ENCODE data around the gene RTCB.

DNA sequence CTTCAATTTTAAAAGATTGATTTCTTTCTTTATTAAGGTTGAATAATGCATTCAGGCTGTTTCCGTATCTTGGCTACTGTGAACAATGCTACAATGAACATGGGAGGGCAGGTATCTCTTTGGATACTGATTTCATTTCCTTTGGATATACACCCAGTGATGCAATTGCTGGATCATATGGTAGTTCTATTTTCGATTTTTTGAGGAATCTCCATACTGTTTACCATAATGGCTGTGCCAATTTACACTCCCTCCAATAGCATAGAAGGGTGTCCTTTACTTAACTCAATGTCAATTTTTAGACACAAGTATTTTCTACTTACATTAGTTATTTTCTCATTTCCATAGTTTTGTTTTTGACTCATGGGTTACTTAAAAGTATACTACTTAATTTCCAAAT is 8.0 kb downstream of the RTCB start:
- TF ChIP-seq, protein P1, sequence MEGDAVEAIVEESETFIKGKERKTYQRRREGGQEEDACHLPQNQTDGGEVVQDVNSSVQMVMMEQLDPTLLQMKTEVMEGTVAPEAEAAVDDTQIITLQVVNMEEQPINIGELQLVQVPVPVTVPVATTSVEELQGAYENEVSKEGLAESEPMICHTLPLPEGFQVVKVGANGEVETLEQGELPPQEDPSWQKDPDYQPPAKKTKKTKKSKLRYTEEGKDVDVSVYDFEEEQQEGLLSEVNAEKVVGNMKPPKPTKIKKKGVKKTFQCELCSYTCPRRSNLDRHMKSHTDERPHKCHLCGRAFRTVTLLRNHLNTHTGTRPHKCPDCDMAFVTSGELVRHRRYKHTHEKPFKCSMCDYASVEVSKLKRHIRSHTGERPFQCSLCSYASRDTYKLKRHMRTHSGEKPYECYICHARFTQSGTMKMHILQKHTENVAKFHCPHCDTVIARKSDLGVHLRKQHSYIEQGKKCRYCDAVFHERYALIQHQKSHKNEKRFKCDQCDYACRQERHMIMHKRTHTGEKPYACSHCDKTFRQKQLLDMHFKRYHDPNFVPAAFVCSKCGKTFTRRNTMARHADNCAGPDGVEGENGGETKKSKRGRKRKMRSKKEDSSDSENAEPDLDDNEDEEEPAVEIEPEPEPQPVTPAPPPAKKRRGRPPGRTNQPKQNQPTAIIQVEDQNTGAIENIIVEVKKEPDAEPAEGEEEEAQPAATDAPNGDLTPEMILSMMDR (IDR thresholded peaks at IDR 0.05; ENCODE audit: insufficient read depth, low read depth, low read length) = no peak
- TF ChIP-seq EZH2 (IDR thresholded peaks at IDR 0.05; ENCODE audit: insufficient read depth, low read length) = no peak

All from astrocyte (in vitro differentiated cells and primary cell).